H1 (cell line): ENCODE results near the gene CADM2. TPM values are rescaled to one million over a fixed set of nuclear protein-coding genes. Genes with fewer than 3 reads are reported as not detected.

Source experiments
- CTCF ChIA-PET: fragments of 300-600 bp; sonication (Branson Sonifier 250); formaldehyde crosslinking; loops from one replicate; lab custom pipeline; 2021; ENCODE audit not compliant: partially characterized antibody; lab: Charles Lee
- POLR2A ChIA-PET: fragments of 300-600 bp; sonication (Branson Sonifier 250); formaldehyde crosslinking; loops from one replicate; lab custom pipeline; 2021; ENCODE audit warnings: inconsistent platforms; ENCODE audit not compliant: partially characterized antibody; lab: Charles Lee
- DNase-seq, 2 experiments: peaks; one replicate each; pipeline versions ENCODE4 v3.0.0 to v3.0.0-alpha.2; 2010 to 2022; ENCODE audit warnings: low spot score in 2 of 2, low read depth in 1 of 2, mixed read lengths in 1 of 2
- FAIRE-seq: peaks from 2 replicates; lab custom pipeline; 2011; peaks lifted over from hg19 to GRCh38; lab: Jason Lieb, UNC
- H2AFZ ChIP-seq: 2 replicates; pipeline ENCODE4 v1.8.1; 2012; ENCODE audit warnings: low read length, inconsistent platforms
- H2AK5ac ChIP-seq: 2 replicates; pipeline ENCODE4 v1.6.1; 2013; ENCODE audit warnings: low read depth, low read length
- H2BK120ac ChIP-seq: replicated peaks from 2 replicates; pipeline ENCODE3; 2013; ENCODE audit warnings: low read depth, low read length, inconsistent platforms
- H2BK12ac ChIP-seq: 2 replicates; pipeline ENCODE4 v1.6.1; 2013; ENCODE audit warnings: low read depth, low read length
- H2BK15ac ChIP-seq: 2 replicates; pipeline ENCODE4 v1.6.1; 2013; ENCODE audit warnings: low read length
- H2BK20ac ChIP-seq: 2 replicates; pipeline ENCODE4 v1.6.1; 2013; ENCODE audit warnings: low read length
- H2BK5ac ChIP-seq: 2 replicates; pipeline ENCODE4 v1.6.1; 2013; ENCODE audit warnings: low read depth, low read length
- H3K14ac ChIP-seq: 2 replicates; pipeline ENCODE4 v1.6.1; 2013; ENCODE audit warnings: inconsistent platforms; ENCODE audit not compliant: insufficient read length
- H3K18ac ChIP-seq: 2 replicates; pipeline ENCODE4 v1.6.1; 2013; ENCODE audit warnings: low read length; ENCODE audit errors: extremely low read depth
- H3K23ac ChIP-seq: 2 replicates; pipeline ENCODE4 v1.6.1; 2013; ENCODE audit warnings: inconsistent platforms; ENCODE audit not compliant: insufficient read length
- H3K23me2 ChIP-seq: 2 replicates; pipeline ENCODE4 v1.6.1; 2013; ENCODE audit warnings: low read depth, low read length
- H3K27ac ChIP-seq: 2 replicates; pipeline ENCODE4 v1.6.1; 2011; ENCODE audit warnings: low read depth, low read length, inconsistent platforms
- H3K27me3 ChIP-seq, 4 experiments: replicated peaks in 1 of 4; 1 replicate in 1 of 4; 2 replicates in 3 of 4; pipeline versions ENCODE4 v1.6.1 to v1.8.1; 2011 to 2013; ENCODE audit warnings: low read length in 3 of 4, mild to moderate bottlenecking in 3 of 4, inconsistent platforms in 2 of 4, mixed read lengths in 2 of 4, moderate library complexity in 1 of 4; ENCODE audit not compliant: control insufficient read depth in 3 of 4, insufficient read depth in 3 of 4; ENCODE audit errors: extremely low read depth in 1 of 4
- H3K36me3 ChIP-seq, 4 experiments: 2 replicates each; pipeline versions ENCODE4 v1.6.1 to v1.8.1; 2011 to 2013; ENCODE audit warnings: mild to moderate bottlenecking in 4 of 4, low read length in 3 of 4, moderate library complexity in 2 of 4, control low read depth in 1 of 4, inconsistent platforms in 1 of 4; ENCODE audit not compliant: insufficient read depth in 4 of 4, control insufficient read depth in 2 of 4
- H3K4ac ChIP-seq: replicated peaks from 2 replicates; pipeline ENCODE3; 2013; ENCODE audit warnings: low read length, low read depth, mixed read lengths, inconsistent platforms; ENCODE audit not compliant: insufficient read length
- H3K4me1 ChIP-seq, 4 experiments: replicated peaks in 1 of 4; 1 replicate in 1 of 4; 2 replicates in 3 of 4; pipeline versions ENCODE4 v1.6.1 to v1.8.1; 2011 to 2013; ENCODE audit warnings: low read length in 3 of 4, inconsistent platforms in 2 of 4, mixed read lengths in 1 of 4; ENCODE audit not compliant: insufficient read depth in 4 of 4, control insufficient read depth in 3 of 4
- H3K4me2 ChIP-seq, 2 experiments: 2 replicates each; pipeline versions ENCODE4 v1.6.1 to v1.8.1; 2011 to 2013; ENCODE audit warnings: low read depth in 2 of 2, low read length in 2 of 2, control low read depth in 1 of 2, inconsistent platforms in 1 of 2, mild to moderate bottlenecking in 1 of 2; ENCODE audit not compliant: insufficient read depth in 1 of 2
- H3K4me3 ChIP-seq, 4 experiments: fragments of 200-600, 300-600 bp in 1 of 4; sonication (generic), shearing (Covaris generic), sonication (Bioruptor Twin) in 1 of 4; 2 replicates each; pipeline versions ENCODE4 v1.5.1 to v1.8.1; 2011 to 2016; ENCODE audit warnings: low read length in 4 of 4, low read depth in 3 of 4, control low read depth in 2 of 4, inconsistent platforms in 2 of 4, mild to moderate bottlenecking in 2 of 4, mixed read lengths in 1 of 4, moderate library complexity in 1 of 4; ENCODE audit not compliant: insufficient read depth in 2 of 4; ENCODE audit errors: extremely low read depth in 1 of 4
- H3K56ac ChIP-seq: replicated peaks from 2 replicates; pipeline ENCODE3; 2013; ENCODE audit warnings: low read depth, mild to moderate bottlenecking, mixed read lengths, low read length, inconsistent platforms; ENCODE audit not compliant: insufficient read length
- H3K79me1 ChIP-seq: 2 replicates; pipeline ENCODE4 v1.6.1; 2013; ENCODE audit warnings: low read depth, low read length, control low read depth
- H3K79me2 ChIP-seq, 2 experiments: 2 replicates each; pipeline versions ENCODE4 v1.6.1 to v1.8.1; 2012 to 2013; ENCODE audit warnings: low read length in 2 of 2, mild to moderate bottlenecking in 2 of 2, inconsistent platforms in 1 of 2; ENCODE audit not compliant: insufficient read depth in 2 of 2, control insufficient read depth in 1 of 2
- H3K9ac ChIP-seq, 4 experiments: replicated peaks in 1 of 4; 1 replicate in 1 of 4; 2 replicates in 3 of 4; pipeline versions ENCODE4 v1.6.1 to v1.8.1; 2011 to 2013; ENCODE audit warnings: low read depth in 3 of 4, low read length in 3 of 4, control low read depth in 2 of 4, mild to moderate bottlenecking in 2 of 4, moderate library complexity in 2 of 4, inconsistent platforms in 1 of 4; ENCODE audit errors: extremely low read depth in 1 of 4
- H3K9me3 ChIP-seq, 2 experiments: 2 replicates each; pipeline versions ENCODE4 v1.6.1 to v1.8.1; 2012 to 2013; ENCODE audit warnings: mild to moderate bottlenecking in 2 of 2, moderate library complexity in 2 of 2, control low read depth in 1 of 2, inconsistent platforms in 1 of 2, low read depth in 1 of 2, low read length in 1 of 2, mixed read lengths in 1 of 2; ENCODE audit not compliant: insufficient read depth in 2 of 2
- H4K20me1 ChIP-seq, 2 experiments: replicated peaks in 1 of 2; 2 replicates each; pipeline versions ENCODE3 to v1.8.1; 2011 to 2013; ENCODE audit warnings: inconsistent platforms in 2 of 2, low read length in 2 of 2, mild to moderate bottlenecking in 1 of 2; ENCODE audit not compliant: insufficient read depth in 2 of 2, control insufficient read depth in 1 of 2
- H4K5ac ChIP-seq: 2 replicates; pipeline ENCODE4 v1.6.1; 2013; ENCODE audit warnings: low read length, low read depth, mixed read lengths, inconsistent platforms; ENCODE audit not compliant: insufficient read length
- H4K8ac ChIP-seq: 2 replicates; pipeline ENCODE4 v1.8.0; 2013; ENCODE audit warnings: mild to moderate bottlenecking, moderate library complexity, low read length, inconsistent platforms; ENCODE audit not compliant: insufficient read depth; ENCODE audit errors: extremely low read depth
- H4K91ac ChIP-seq: replicated peaks from 2 replicates; pipeline ENCODE3; 2013; ENCODE audit warnings: low read length, mixed read lengths, inconsistent platforms; ENCODE audit not compliant: insufficient read length
- BACH1 ChIP-seq: IDR thresholded peaks from 2 replicates; pipeline ENCODE4 v1.6.1; 2012; ENCODE audit warnings: low read length, improper control_type of control experiment
- BCL11A ChIP-seq, 2 experiments: IDR thresholded peaks; one replicate each; pipeline ENCODE4 v1.6.1; 2011; ENCODE audit warnings: low read depth in 2 of 2, low read length in 2 of 2, mild to moderate bottlenecking in 2 of 2
- CTCF ChIP-seq, 3 experiments: IDR thresholded peaks; 1 replicate in 2 of 3; 2 replicates in 1 of 3; pipeline versions ENCODE4 v1.5.1 to v1.6.1; 2011; ENCODE audit warnings: low read length in 3 of 3, mild to moderate bottlenecking in 3 of 3, inconsistent platforms in 2 of 3, low read depth in 1 of 3, moderate library complexity in 1 of 3; ENCODE audit not compliant: insufficient read depth in 1 of 3; ENCODE audit errors: control extremely low read depth in 1 of 3
- E2F6 ChIP-seq: IDR thresholded peaks from 2 replicates; pipeline ENCODE4 v1.6.1; 2012; ENCODE audit warnings: inconsistent platforms
- HDAC2 ChIP-seq, 2 experiments: fragments of 300-600 bp in 1 of 2; sonication (generic) in 1 of 2; IDR thresholded peaks; 2 replicates each; pipeline ENCODE4 v1.6.1; 2011 to 2012; ENCODE audit warnings: low read depth in 2 of 2, low read length in 2 of 2, mild to moderate bottlenecking in 2 of 2, moderate library complexity in 2 of 2, borderline replicate concordance in 1 of 2, inconsistent platforms in 1 of 2
- SP1 ChIP-seq: IDR thresholded peaks from 2 replicates; pipeline ENCODE4 v1.6.1; 2011; ENCODE audit warnings: low read depth, low read length
- SP2 ChIP-seq: IDR thresholded peaks from 2 replicates; pipeline ENCODE4 v1.6.1; 2012; ENCODE audit warnings: mild to moderate bottlenecking, low read length, inconsistent platforms
- SRF ChIP-seq: IDR thresholded peaks from 2 replicates; pipeline ENCODE4 v1.6.1; 2011; ENCODE audit warnings: mild to moderate bottlenecking, low read depth, low read length, moderate library complexity
- SUZ12 ChIP-seq: fragments of 200-600 bp; sonication (generic); IDR thresholded peaks from 2 replicates; pipeline ENCODE4 v1.6.1; 2012; ENCODE audit warnings: mild to moderate bottlenecking, inconsistent platforms, low read length, moderate library complexity, mixed read lengths
- WGBS, 2 experiments: shearing (Covaris generic) in 1 of 2; methylation state at CpG; one replicate each; pipeline versions ENCODE4 v1.1.6 to v1.1.7; 2013 to 2015; ENCODE audit warnings: low lambda C conversion rate in 2 of 2, mixed read lengths in 2 of 2, inconsistent platforms in 1 of 2, low coverage in 1 of 2, missing lambda C conversion rate in 1 of 2; ENCODE audit not compliant: insufficient replicate concordance in 2 of 2, insufficient coverage in 1 of 2, insufficient read length in 1 of 2; ENCODE audit errors: extremely low coverage in 1 of 2, missing lambda C conversion rate in 1 of 2; 5-methylcytosine and 5-hydroxymethylcytosine counted together
- polyA plus RNA-seq, 7 experiments: library from polyadenylated mRNA; depleted of rRNA in 3 of 7; stranded (reverse) in 5 of 7; unstranded in 2 of 7; fragments of >200 nt in 5 of 7; fragments of 200-250 nt in 2 of 7; gene quantifications; 1 replicate in 5 of 7; 2 replicates in 1 of 7; 4 replicates in 1 of 7; pipeline versions ENCODE4 v1.2.1 to v1.2.3, GENCODE V29; 2011 to 2013; ENCODE audit warnings: missing spikeins in 2 of 7, mixed read lengths in 2 of 7
- total RNA-seq: library from RNA; stranded (reverse); fragmentation: NEBNext Ultra II Directional; extraction: Animal tissue kit (Norgen Biotek cat#: 25700); gene quantifications from 2 replicates; pipeline ENCODE4 v1.2.1, GENCODE V29; 2021

Gene CADM2
- total and polyA plus RNA-seq, 2 of the 8 experiments (the other 6 are each of a cell fraction or from before 2014, with no cell fraction given): 14.9 to 20.9 TPM

GRCh38 chr3:85835857-85836440 is 877.2 kb downstream of the CADM2 start:
- Histone ChIP-seq H3K23me2 (no peaks in the 10 kb centered on the region), H4K20me1 (no peaks in the 10 kb centered on the region), H3K27ac (no peak overlapping the region), H2BK20ac (no peak overlapping the region), H4K91ac (no peak overlapping the region), H2BK120ac (no peak overlapping the region), H3K27me3 (no peaks in the 10 kb centered on the region), H3K79me1 (no peaks in the 10 kb centered on the region), H3K4me1 (no peaks in the 10 kb centered on the region; a peak in 1 of 7 replicates), H3K9me3 (no peaks in the 10 kb centered on the region), H3K4ac (no peak overlapping the region), H2AK5ac (no peak overlapping the region), H3K56ac (no peak overlapping the region), H2BK12ac (no peak overlapping the region), H3K9ac (no peak overlapping the region), H2BK15ac (no peak overlapping the region), H3K4me2 (no peak overlapping the region), H3K18ac (no peak overlapping the region), H3K14ac (no peak overlapping the region), H3K23ac (no peak overlapping the region), H3K79me2 (no peaks in the 10 kb centered on the region), H4K8ac (no peak overlapping the region), H3K36me3 (no peaks in the 10 kb centered on the region), H4K5ac (no peak overlapping the region), H2BK5ac (no peak overlapping the region), H3K4me3 (no peak overlapping the region), H2AFZ (no peak overlapping the region)
- ChIA-PET POLR2A (no interaction called here), CTCF (interaction anchor here (1.1 kb wide), 2 partner anchors 15 to 17 kb away, joined by 3 read pairs; no protein-coding TSS in a partner anchor)
- DNase-seq: no peak
- no peak for TF ChIP-seq SRF
- TF ChIP-seq HDAC2 (IDR thresholded peaks at IDR 0.05; ENCODE audit: borderline replicate concordance in 1 of 2, low read depth in 2 of 2, low read length in 2 of 2): no peak
- TF ChIP-seq BCL11A (IDR thresholded peaks at IDR 0.05; ENCODE audit: low read depth in 2 of 2, low read length in 2 of 2): no peak
- TF ChIP-seq CTCF (IDR thresholded peaks at IDR 0.05; ENCODE audit: control extremely low read depth in 1 of 3, insufficient read depth in 1 of 3, low read depth in 1 of 3, low read length in 3 of 3): no peak
- TF ChIP-seq SP1: no peak
- TF ChIP-seq BACH1: no peak
- no peak for TF ChIP-seq SUZ12
- TF ChIP-seq SP2: no peak
- no peak for TF ChIP-seq E2F6
- no peak for FAIRE-seq
- WGBS, 2 experiments: 86% methylated on average over 1 of the region's 1 CpG; no CpG with 5 or more reads in 1 of the 2 experiments
